ENCODE results near the gene DCAF11. TPM values are rescaled to one million over a fixed set of nuclear protein-coding genes. Genes with fewer than 3 reads are reported as not detected.

DCAF11 gene
- total and polyA plus RNA-seq, 4 experiments from 2014 or later, result 71.5 to 93.4 (median 75.4) TPM

DNA sequence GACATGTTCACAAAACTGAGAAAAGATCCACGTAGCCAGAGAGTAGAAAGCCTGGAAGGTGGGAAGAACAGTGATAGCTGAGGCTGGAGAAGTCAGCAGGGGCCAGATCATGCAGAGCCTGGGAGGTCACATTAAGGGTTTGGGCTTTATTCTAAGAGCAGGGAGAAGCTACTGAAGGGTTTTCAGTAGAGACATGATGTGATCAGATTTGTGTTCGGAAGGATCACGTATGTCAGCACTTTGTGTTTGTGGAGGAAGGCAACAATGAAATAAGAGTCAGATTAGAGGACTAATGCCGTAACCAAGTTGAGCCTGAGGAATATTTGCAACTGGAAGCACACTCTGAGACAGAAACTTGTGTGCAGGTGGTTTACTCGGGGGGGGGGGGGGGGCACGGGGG lies 24.7 kb upstream of the DCAF11 start:
- ChIA-PET POLR2A (ENCODE audit: partially characterized antibody) (interaction anchor here (0.9 to 8.8 kb wide), 6 partner anchors 8 to 57 kb away, joined by 3 to 137 read pairs (median 27); partner anchors contain the start of genes DCAF11, NRL and RNF31), CTCF (ENCODE audit: partially characterized antibody) (interaction anchor here (0.7 to 12.2 kb wide), 21 partner anchors 12 to 153 kb away, joined by 3 to 475 read pairs (median 5); partner anchors contain the start of genes CARMIL3, DCAF11, EMC9 and NRL)
- no peaks in the 10 kb centered on the region for H3K27me3 ChIP-seq (ENCODE audit: insufficient read depth, low read length)
- H3K4me1 ChIP-seq (ENCODE audit: insufficient read depth, low read length), result peaks cover 13% of the 10 kb centered on the region
- DNase-seq, result no peak
- Mint-ChIP-seq H3K36me3 (peaks cover 0 to 6% of the 10 kb centered on the region in 2 donors), H3K4me3 (no peak overlapping the region), H3K9me3 (peaks cover 0 to 3% (median 0%) of the 10 kb centered on the region in 8 donors), H3K27me3 (no peaks in the 10 kb centered on the region), H3K4me1 (peaks cover 10 to 29% (median 18%) of the 10 kb centered on the region in 4 donors), H3K27ac (no peak overlapping the region)
- H3K36me3 ChIP-seq (ENCODE audit: insufficient read depth, low read length), result no peaks in the 10 kb centered on the region
- H3K9me3 ChIP-seq (ENCODE audit: control insufficient read depth in 1 of 2, low read length in 2 of 2), result no peaks in the 10 kb centered on the region
- intact Hi-C loops (cut with micrococcal nuclease), result loop anchor here (1.0 to 10.0 kb wide), 7 partner anchors 9 to 105 kb away; partner anchors contain the start of genes DHRS4L2, EMC9, IRF9 and PSME2
- no peak overlapping the region for H3K4me3 ChIP-seq (ENCODE audit: low read length in 2 of 2)
- H3K27ac ChIP-seq (ENCODE audit: low read depth, low read length), result no peak overlapping the region

DNA sequence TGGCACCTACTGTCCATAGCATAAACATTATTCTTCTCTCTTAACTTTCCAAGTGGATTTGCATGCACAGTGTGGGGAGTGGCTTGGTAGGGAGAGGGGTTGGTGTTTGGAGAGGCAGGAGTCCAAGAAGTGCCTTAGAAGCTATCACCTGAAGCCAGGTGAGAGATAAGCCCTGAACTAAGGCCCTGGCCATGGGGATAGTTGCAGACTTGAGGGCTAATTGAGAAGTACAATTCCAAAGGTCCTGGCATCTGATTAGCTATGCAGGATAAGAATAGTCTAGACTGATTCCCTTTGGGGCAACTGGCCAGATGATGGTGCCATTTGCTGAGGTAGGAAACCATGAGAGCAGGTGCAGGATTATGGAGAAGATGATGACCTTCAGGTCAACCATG lies 22.5 kb upstream of the DCAF11 start:
- intact Hi-C loops (cut with micrococcal nuclease), result loop anchor here (10.0 kb wide), 1 partner anchor 53 kb away; the partner anchor contains the start of genes EMC9, PSME2 and RNF31
- Histone ChIP-seq H3K9me3 (ENCODE audit: control insufficient read depth in 1 of 2, low read length in 2 of 2) (no peaks in the 10 kb centered on the region), H3K27me3 (ENCODE audit: insufficient read depth, low read length) (no peaks in the 10 kb centered on the region), H3K4me1 (ENCODE audit: insufficient read depth, low read length) (peaks cover 26% of the 10 kb centered on the region), H3K4me3 (ENCODE audit: low read length in 2 of 2) (no peak overlapping the region), H3K36me3 (ENCODE audit: insufficient read depth, low read length) (peaks cover 5% of the 10 kb centered on the region), H3K27ac (ENCODE audit: low read depth, low read length) (no peak overlapping the region)
- peaks cover 0 to 16% of the 10 kb centered on the region in 2 donors for H3K36me3 Mint-ChIP-seq
- no peak for DNase-seq
- H3K27ac Mint-ChIP-seq, result peak overlapping the region in 2 of 7 donors; percentile 82 to 84
- H3K9me3 Mint-ChIP-seq, result no peaks in the 10 kb centered on the region
- H3K4me3 Mint-ChIP-seq, result peak overlapping the region in 6 of 8 donors; percentile 1 to 98 (median 58)
- CTCF ChIA-PET (ENCODE audit: partially characterized antibody), result interaction anchor here (0.8 to 12.2 kb wide), 8 partner anchors 13 to 218 kb away, joined by 3 to 475 read pairs (median 16); partner anchors contain the start of genes CARMIL3, DCAF11, IRF9 and LTB4R2
- peaks cover 21 to 47% (median 33%) of the 10 kb centered on the region in 4 donors for H3K4me1 Mint-ChIP-seq
- POLR2A ChIA-PET (ENCODE audit: partially characterized antibody), result interaction anchor here (0.7 to 8.8 kb wide), 7 partner anchors 10 to 121 kb away, joined by 4 to 137 read pairs (median 29); partner anchors contain the start of genes CARMIL3, CHMP4A, DCAF11 and IRF9
- no peaks in the 10 kb centered on the region for H3K27me3 Mint-ChIP-seq

DNA sequence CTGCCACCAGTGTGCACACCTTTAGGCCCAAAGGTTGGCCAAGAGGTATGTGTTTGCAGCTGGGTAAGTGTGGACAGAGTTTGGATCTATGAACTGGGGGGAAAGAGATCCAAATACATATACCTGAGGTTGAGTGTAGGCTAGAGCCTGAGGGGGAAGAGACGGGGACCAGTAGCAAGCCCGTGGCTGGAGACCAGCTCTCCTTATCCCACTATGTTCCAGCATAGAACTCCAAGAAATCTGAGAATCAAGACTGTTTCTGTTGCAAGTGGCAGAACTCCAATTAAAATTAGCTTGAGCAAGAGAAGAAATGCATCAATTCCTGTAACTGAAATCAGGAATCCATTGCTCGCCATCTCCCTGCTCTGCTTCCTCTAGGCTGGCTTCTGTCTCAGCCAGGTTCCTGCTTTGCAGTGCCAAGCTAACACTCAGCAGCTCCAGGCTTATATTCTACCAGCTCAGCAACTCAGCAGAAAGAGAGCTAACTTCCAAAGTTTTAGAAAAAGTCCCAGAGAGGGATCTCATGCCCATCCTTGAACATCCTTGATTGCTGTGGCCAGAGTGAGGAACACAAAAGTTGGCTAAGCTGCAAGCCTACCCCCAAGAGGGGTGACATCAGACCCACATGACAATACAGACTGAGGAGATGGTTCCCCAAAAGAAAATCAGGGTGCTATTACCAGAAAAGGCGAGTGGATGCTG lies 21.9 kb upstream of the DCAF11 start:
- H3K27me3 ChIP-seq (ENCODE audit: insufficient read depth, low read length), result no peaks in the 10 kb centered on the region
- ChIA-PET CTCF (ENCODE audit: partially characterized antibody) (interaction anchor here (0.8 to 12.2 kb wide), 7 partner anchors 13 to 217 kb away, joined by 3 to 475 read pairs (median 26); partner anchors contain the start of genes CARMIL3, DCAF11, IRF9 and LTB4R2), POLR2A (ENCODE audit: partially characterized antibody) (interaction anchor here (0.7 to 8.8 kb wide), 9 partner anchors 10 to 120 kb away, joined by 4 to 137 read pairs (median 20); partner anchors contain the start of genes CARMIL3, CHMP4A, DCAF11 and IRF9)
- no peak overlapping the region for H3K27ac ChIP-seq (ENCODE audit: low read depth, low read length)
- no peaks in the 10 kb centered on the region for H3K9me3 ChIP-seq (ENCODE audit: control insufficient read depth in 1 of 2, low read length in 2 of 2)
- peaks cover 5% of the 10 kb centered on the region for H3K36me3 ChIP-seq (ENCODE audit: insufficient read depth, low read length)
- Mint-ChIP-seq H3K4me3 (peak overlapping the region; percentile 91 to 100 (median 98)), H3K27ac (peak overlapping the region in 5 of 7 donors; percentile 82 to 98 (median 86)), H3K9me3 (no peaks in the 10 kb centered on the region), H3K36me3 (peaks cover 0 to 16% of the 10 kb centered on the region in 2 donors), H3K4me1 (peaks cover 21 to 47% (median 33%) of the 10 kb centered on the region in 4 donors), H3K27me3 (no peaks in the 10 kb centered on the region)
- peaks cover 26% of the 10 kb centered on the region for H3K4me1 ChIP-seq (ENCODE audit: insufficient read depth, low read length)
- H3K4me3 ChIP-seq (ENCODE audit: low read length in 2 of 2), result no peak overlapping the region
- no peak for DNase-seq
- intact Hi-C loops (cut with micrococcal nuclease), result loop anchor here (10.0 kb wide), 1 partner anchor 52 kb away; the partner anchor contains the start of genes EMC9, PSME2 and RNF31

DNA sequence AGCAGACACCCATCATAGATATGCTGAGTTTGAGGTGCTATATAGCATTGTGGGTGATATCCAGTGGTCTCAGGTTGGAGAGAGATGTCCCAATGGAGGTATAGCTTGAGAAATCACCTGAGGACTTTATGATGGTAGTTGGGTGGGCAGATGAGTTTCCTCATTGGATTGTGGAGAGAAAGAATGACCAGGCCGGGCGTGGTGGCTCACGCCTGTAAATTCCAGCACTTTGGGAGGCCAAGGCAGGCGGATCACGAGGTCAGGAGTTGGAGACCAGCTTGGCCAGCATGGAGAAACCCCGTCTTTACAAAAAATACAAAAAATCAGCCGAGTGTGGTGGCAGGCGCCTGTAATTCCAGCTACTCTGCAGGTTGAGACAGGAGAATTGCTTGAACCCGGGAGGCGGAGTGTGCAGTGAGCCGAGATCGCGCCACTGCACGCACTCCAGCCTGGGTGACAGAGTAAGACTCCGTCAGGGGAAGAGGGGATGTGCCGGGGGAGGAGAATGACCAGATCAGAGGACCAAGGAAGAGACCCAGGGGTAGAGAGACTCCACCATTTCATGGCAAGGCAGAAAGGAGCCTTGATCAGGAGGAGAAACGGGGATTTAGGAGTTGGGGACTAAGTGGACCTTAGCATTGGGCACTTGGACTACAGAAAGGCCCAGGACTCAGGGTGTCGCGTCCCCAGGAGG lies 21.2 kb upstream of the DCAF11 start:
- Histone ChIP-seq H3K4me3 (ENCODE audit: low read length in 2 of 2) (peak overlapping the region in 1 of 2 donors; percentile 82), H3K4me1 (ENCODE audit: insufficient read depth, low read length) (peaks cover 26% of the 10 kb centered on the region), H3K27me3 (ENCODE audit: insufficient read depth, low read length) (no peaks in the 10 kb centered on the region), H3K9me3 (ENCODE audit: control insufficient read depth in 1 of 2, low read length in 2 of 2) (no peaks in the 10 kb centered on the region), H3K27ac (ENCODE audit: low read depth, low read length) (peak overlapping the region; percentile 84), H3K36me3 (ENCODE audit: insufficient read depth, low read length) (peaks cover 5% of the 10 kb centered on the region)
- H3K27me3 Mint-ChIP-seq, result no peaks in the 10 kb centered on the region
- peaks cover 0 to 18% of the 10 kb centered on the region in 2 donors for H3K36me3 Mint-ChIP-seq
- H3K4me1 Mint-ChIP-seq, result peaks cover 21 to 47% (median 33%) of the 10 kb centered on the region in 4 donors
- ChIA-PET CTCF (ENCODE audit: partially characterized antibody) (interaction anchor here (1.0 to 12.2 kb wide), 8 partner anchors 12 to 338 kb away, joined by 3 to 475 read pairs (median 16); partner anchors contain the start of genes CARMIL3, DCAF11, IRF9 and NRL), POLR2A (ENCODE audit: partially characterized antibody) (interaction anchor here (0.7 to 8.8 kb wide), 15 partner anchors 11 to 337 kb away, joined by 3 to 137 read pairs (median 8); partner anchors contain the start of genes CARMIL3, CHMP4A, DCAF11 and DHRS1)
- H3K4me3 Mint-ChIP-seq, result peak overlapping the region; percentile 91 to 100 (median 98)
- intact Hi-C loops (cut with micrococcal nuclease), result loop anchor here (10.0 kb wide), 1 partner anchor 51 kb away; the partner anchor contains the start of genes EMC9, PSME2 and RNF31
- DNase-seq, result no peak
- peak overlapping the region; percentile 82 to 98 (median 87) for H3K27ac Mint-ChIP-seq
- no peaks in the 10 kb centered on the region for H3K9me3 Mint-ChIP-seq

DNA sequence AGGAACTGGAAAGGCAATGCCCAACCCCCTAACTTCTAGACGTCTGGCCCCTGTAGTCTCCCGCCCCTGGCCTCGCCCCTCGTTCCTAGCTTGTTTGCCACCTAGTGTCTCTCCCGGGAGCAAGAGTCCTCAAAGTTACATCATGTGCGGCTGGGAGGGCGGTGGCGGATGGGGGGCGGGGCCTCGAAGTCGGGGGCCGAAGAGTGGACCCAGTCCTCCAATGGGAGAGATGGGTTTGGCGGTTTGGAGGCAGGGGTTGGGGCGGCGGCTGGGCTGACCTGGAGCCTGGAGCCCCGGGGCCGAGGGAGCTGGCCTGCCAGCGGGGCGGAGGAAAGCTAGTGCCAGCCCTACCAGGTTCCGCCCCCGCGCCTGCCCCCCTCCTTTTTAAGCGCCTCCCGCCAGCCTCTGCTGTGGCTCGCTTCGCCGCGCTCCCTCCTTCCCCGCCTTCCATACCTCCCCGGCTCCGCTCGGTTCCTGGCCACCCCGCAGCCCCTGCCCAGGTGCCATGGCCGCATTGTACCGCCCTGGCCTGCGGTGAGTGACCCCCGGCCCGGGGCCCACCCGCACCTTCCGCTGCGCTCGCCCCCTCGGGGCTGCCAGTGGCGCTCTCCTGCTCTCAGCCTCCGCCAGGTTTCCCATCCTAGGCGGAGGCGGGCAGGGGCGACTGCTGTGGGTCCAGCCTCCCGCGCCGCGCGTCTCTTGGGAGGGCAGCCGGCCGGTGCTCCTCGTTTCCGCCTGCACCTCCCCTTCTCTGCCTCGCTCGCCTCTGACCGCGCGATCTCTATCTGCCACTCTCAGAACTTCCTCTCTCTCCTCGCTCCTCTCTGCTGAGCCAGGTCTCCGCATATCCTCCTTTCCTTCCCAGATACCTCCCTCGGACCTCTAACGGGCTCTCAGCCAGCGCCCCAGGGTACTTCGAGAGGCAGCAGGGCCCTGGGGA lies 20.4 kb upstream of the DCAF11 start, which contains the start of gene PCK2:
Gene PCK2, plus strand, starts transcription at position 411 of the 940 bp plus-strand sequence. Its CDS starts 95 bp downstream, at position 506.
- ChIA-PET POLR2A (ENCODE audit: partially characterized antibody) (interaction anchor here (0.7 to 8.8 kb wide), 19 partner anchors 12 to 791 kb away, joined by 3 to 137 read pairs (median 5); partner anchors contain the start of genes CARMIL3, CHMP4A, DCAF11 and DHRS1), CTCF (ENCODE audit: partially characterized antibody) (interaction anchor here (1.0 to 12.2 kb wide), 11 partner anchors 11 to 463 kb away, joined by 3 to 475 read pairs (median 5); partner anchors contain the start of genes CARMIL3, DCAF11, IRF9 and NRL)
- intact Hi-C loops (cut with micrococcal nuclease), result loop anchor here (1.0 to 10.0 kb wide), 6 partner anchors 13 to 67 kb away; partner anchors contain the start of genes DCAF11, EMC9, IRF9 and NRL
- peak within 1 kb of the TSS; percentile 91 to 100 (median 98) for H3K4me3 Mint-ChIP-seq
- peak within 1 kb of the TSS; percentile 84 to 98 (median 97) for H3K27ac Mint-ChIP-seq
- no peaks in the 10 kb centered on the region for H3K27me3 Mint-ChIP-seq
- no peaks in the 10 kb centered on the region for H3K9me3 Mint-ChIP-seq
- peaks cover 21 to 47% (median 33%) of the 10 kb centered on the region in 4 donors for H3K4me1 Mint-ChIP-seq
- Histone ChIP-seq H3K27me3 (ENCODE audit: insufficient read depth, low read length) (no peaks in the 10 kb centered on the region), H3K9me3 (ENCODE audit: control insufficient read depth in 1 of 2, low read length in 2 of 2) (no peaks in the 10 kb centered on the region), H3K4me3 (ENCODE audit: low read length in 2 of 2) (peak within 1 kb of the TSS; percentile 82 to 90), H3K4me1 (ENCODE audit: insufficient read depth, low read length) (peaks cover 26% of the 10 kb centered on the region), H3K27ac (ENCODE audit: low read depth, low read length) (peak within 1 kb of the TSS; percentile 84), H3K36me3 (ENCODE audit: insufficient read depth, low read length) (peaks cover 8% of the 10 kb centered on the region)
- DNase-seq, result peak; percentile 53 to 75 (median 61)
- peaks cover 0 to 18% of the 10 kb centered on the region in 2 donors for H3K36me3 Mint-ChIP-seq

Measured in CD4-positive, alpha-beta memory T cell (primary cell).